ENCODE results near the gene MED9.
"Not testable (repeated sequence)": the region's sequence is repeated elsewhere in the genome, so short reads cannot be mapped to it uniquely, and the experiment has no call there.

MED9 gene

GRCh38 chr17:17456251-17456650 is 20.5 kb upstream of the MED9 start:
- no peak for DNase-seq

- DNase-seq: no peak
These were observed 19.1 kb upstream of the MED9 start for GRCh38 chr17:17457680-17458079.

- no peak for DNase-seq
These were observed 16.8 kb upstream of the MED9 start for GRCh38 chr17:17460038-17460437.

GRCh38 chr17:17462048-17462824 is 14.6 kb upstream of the MED9 start:
- no peak for DNase-seq

- DNase-seq: no peak
These were observed 13.0 kb upstream of the MED9 start for GRCh38 chr17:17463821-17464220.

- not testable (repeated sequence) for DNase-seq
These were observed 10.9 kb upstream of the MED9 start for GRCh38 chr17:17465878-17466277.

- DNase-seq: no peak
These were observed 10.3 kb upstream of the MED9 start for GRCh38 chr17:17466511-17466910.

- DNase-seq: no peak
These were observed 9.8 kb upstream of the MED9 start for GRCh38 chr17:17467016-17467415.

GRCh38 chr17:17467720-17468119 is 9.1 kb upstream of the MED9 start:
- no peak for DNase-seq

- no peak for DNase-seq
These were observed 8.4 kb upstream of the MED9 start for GRCh38 chr17:17468217-17469010.

GRCh38 chr17:17469358-17469757 is 7.4 kb upstream of the MED9 start:
- no peak for DNase-seq

GRCh38 chr17:17469996-17470395 is 6.8 kb upstream of the MED9 start:
- no peak for DNase-seq

GRCh38 chr17:17472333-17472920 is 4.4 kb upstream of the MED9 start:
- DNase-seq: no peak

- no peak for DNase-seq
These were observed 2.5 kb upstream of the MED9 start for GRCh38 chr17:17474341-17474740.

GRCh38 chr17:17479209-17479608 is 2.4 kb downstream of the MED9 start:
- no peak for DNase-seq

GRCh38 chr17:17480593-17481148 is 3.9 kb downstream of the MED9 start:
- DNase-seq: no peak

GRCh38 chr17:17481860-17482259 is 5.1 kb downstream of the MED9 start:
- DNase-seq: no peak

GRCh38 chr17:17484451-17484899 is 7.7 kb downstream of the MED9 start:
- no peak for DNase-seq

GRCh38 chr17:17485420-17485819 is 8.6 kb downstream of the MED9 start:
- DNase-seq: no peak

- DNase-seq: not testable (repeated sequence)
These were observed 9.6 kb downstream of the MED9 start for GRCh38 chr17:17486416-17486815.

- DNase-seq: no peak
These were observed 11.2 kb downstream of the MED9 start for GRCh38 chr17:17487998-17488397.

- DNase-seq: no peak
These were observed 14.3 kb downstream of the MED9 start for GRCh38 chr17:17491031-17491471.

GRCh38 chr17:17491546-17491988 is 14.8 kb downstream of the MED9 start:
- DNase-seq: no peak

Data from activated CD4-positive, CD25-positive, alpha-beta regulatory T cell (primary cell).